Sigmoid colon (tissue), 3 donors: ENCODE results near the gene ZNF487.

Experiments used
- CTCF ChIP-seq, 4 experiments: fragments of 450-650 bp in 3 of 4; fragments of 200-600 bp in 1 of 4; IDR thresholded peaks; one replicate each; pipeline ENCODE4 v1.5.1; 2016 to 2019; ENCODE audit warnings: antibody characterized with exemption in 4 of 4, mild to moderate bottlenecking in 3 of 4, moderate library complexity in 2 of 4
- POLR2A ChIP-seq, 2 donors: fragments of 450-650 bp; IDR thresholded peaks; one replicate each; pipeline ENCODE4 v1.6.1; 2016; ENCODE audit warnings: antibody characterized with exemption in 2 of 2, mild to moderate bottlenecking in 2 of 2, moderate library complexity in 2 of 2

- TF ChIP-seq CTCF (IDR thresholded peaks at IDR 0.05) (no peak), POLR2A (IDR thresholded peaks at IDR 0.05) (no peak)
Measured at GRCh38 chr10:43399320-43400310, 37.3 kb upstream of the ZNF487 start.
